Coronary artery (tissue), 2 donors: ENCODE results near the gene ACIN1.
"Not testable (repeated sequence)": the region's sequence is repeated elsewhere in the genome, so short reads cannot be mapped to it uniquely, and the experiment has no call there.

Source experiments
- DNase-seq: peaks from one replicate; pipeline ENCODE4 v3.0.0-alpha.2; 2017; ENCODE audit warnings: low spot score
- H3K27ac ChIP-seq, 2 donors: fragments of 200-600 bp; sonication (generic); one replicate each; pipeline ENCODE4 v1.5.1; 2016 to 2019
- H3K4me3 ChIP-seq: fragments of 200-600 bp; sonication (generic); 2 replicates; pipeline ENCODE4 v1.5.1; 2016; ENCODE audit warnings: mild to moderate bottlenecking, moderate library complexity
- CTCF ChIP-seq: fragments of 200-600 bp; sonication (generic); IDR thresholded peaks from one replicate; pipeline ENCODE4 v1.5.1; 2019; ENCODE audit warnings: antibody characterized with exemption

Gene ACIN1

GRCh38 chr14:23021889-23022442, 73.0 kb downstream of the ACIN1 start:
- DNase-seq: no peak
- H3K27ac ChIP-seq: no peak overlapping the region
- TF ChIP-seq CTCF: no peak
- H3K4me3 ChIP-seq: no peak overlapping the region

GRCh38 chr14:23021434-23021833, 73.5 kb downstream of the ACIN1 start:
- Histone ChIP-seq H3K4me3 (no peak overlapping the region), H3K27ac (no peak overlapping the region)
- no peak for TF ChIP-seq CTCF
- no peak for DNase-seq

GRCh38 chr14:23020143-23021128, 74.5 kb downstream of the ACIN1 start:
- DNase-seq: no peak
- no peak overlapping the region for H3K4me3 ChIP-seq
- TF ChIP-seq CTCF: no peak
- H3K27ac ChIP-seq: no peak overlapping the region

- Histone ChIP-seq H3K4me3 (no peak overlapping the region), H3K27ac (no peak overlapping the region)
- TF ChIP-seq CTCF: no peak
- no peak for DNase-seq
These were observed 76.8 kb downstream of the ACIN1 start for GRCh38 chr14:23018107-23018506.

GRCh38 chr14:23017091-23017490, 77.8 kb downstream of the ACIN1 start:
- no peak for DNase-seq
- TF ChIP-seq CTCF: no peak
- Histone ChIP-seq H3K27ac (no peak overlapping the region), H3K4me3 (no peak overlapping the region)

GRCh38 chr14:23015618-23016017, 79.3 kb downstream of the ACIN1 start:
- DNase-seq: no peak
- Histone ChIP-seq H3K4me3 (no peak overlapping the region), H3K27ac (no peak overlapping the region)
- TF ChIP-seq CTCF: no peak

GRCh38 chr14:23013749-23014054, 81.2 kb downstream of the ACIN1 start:
- not testable (repeated sequence) for DNase-seq, H3K4me3 ChIP-seq, H3K27ac ChIP-seq
